Neural progenitor cell (in vitro differentiated cells): Measurements from ENCODE around the gene MBTPS1.

Experiments used
- CTCF ChIP-seq: fragments of 200-600 bp; sonication (generic); IDR thresholded peaks from 2 replicates; pipeline ENCODE4 v1.5.1; 2017; ENCODE audit warnings: antibody characterized with exemption, mild to moderate bottlenecking
- EZH2 ChIP-seq: fragments of 200-600 bp; sonication (generic); IDR thresholded peaks from 2 replicates; pipeline ENCODE4 v1.6.1; 2017; ENCODE audit warnings: antibody characterized with exemption, mild to moderate bottlenecking, moderate library complexity
- EZH2phosphoT487 ChIP-seq: fragments of 200-600 bp; sonication (generic); IDR thresholded peaks from 2 replicates; pipeline ENCODE4 v1.6.1; 2017; ENCODE audit warnings: antibody characterized with exemption

GRCh38 chr16:84072014-84072413 is 44.7 kb downstream of the MBTPS1 start:
- no peak for TF ChIP-seq CTCF
- TF ChIP-seq EZH2: no peak
- TF ChIP-seq EZH2phosphoT487: no peak
